ENCODE data around the gene PRAMEF18.
"Not testable (repeated sequence)": the region's sequence is repeated elsewhere in the genome, so short reads cannot be mapped to it uniquely, and the experiment has no call there.

DNA sequence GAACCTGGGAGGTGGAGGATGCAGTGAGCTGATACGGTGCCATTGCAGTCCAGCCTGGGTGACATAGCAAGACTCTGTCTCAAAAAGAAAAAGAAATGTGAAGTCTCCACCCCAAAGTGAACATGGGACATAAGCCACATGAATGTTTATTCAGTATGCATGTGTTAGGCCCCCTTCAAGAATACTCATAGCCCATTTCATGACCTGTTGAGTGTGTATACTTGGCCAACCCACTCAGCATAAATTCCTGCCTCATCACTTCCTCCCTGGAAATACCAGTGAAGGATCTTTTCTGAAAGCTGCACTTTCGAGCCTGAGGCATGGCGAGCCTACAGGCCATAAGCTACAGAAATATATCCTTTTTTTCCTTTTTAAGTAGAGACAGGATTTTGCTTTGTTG, 6.8 kb downstream of the PRAMEF18 start:
- TF ChIP-seq EZH2phosphoT487 (IDR thresholded peaks at IDR 0.05; ENCODE audit: insufficient read depth, low read depth); EZH2 (IDR thresholded peaks at IDR 0.05; ENCODE audit: insufficient read depth, poor library complexity, severe bottlenecking): not testable (repeated sequence)
